Activated CD8-positive, alpha-beta memory T cell treated with anti-CD3 and anti-CD28 coated beads, Interleukin-2, amount 50 U/mL, for 24 hours (primary cell): Measurements from ENCODE around the gene FSHB.
"Not testable (repeated sequence)": the region's sequence is repeated elsewhere in the genome, so short reads cannot be mapped to it uniquely, and the experiment has no call there.

ENCODE experiments used
- DNase-seq: peaks from one replicate; pipeline ENCODE4 v3.0.0-alpha.2; 2020; ENCODE audit errors: extremely low read depth

The FSHB gene

DNA sequence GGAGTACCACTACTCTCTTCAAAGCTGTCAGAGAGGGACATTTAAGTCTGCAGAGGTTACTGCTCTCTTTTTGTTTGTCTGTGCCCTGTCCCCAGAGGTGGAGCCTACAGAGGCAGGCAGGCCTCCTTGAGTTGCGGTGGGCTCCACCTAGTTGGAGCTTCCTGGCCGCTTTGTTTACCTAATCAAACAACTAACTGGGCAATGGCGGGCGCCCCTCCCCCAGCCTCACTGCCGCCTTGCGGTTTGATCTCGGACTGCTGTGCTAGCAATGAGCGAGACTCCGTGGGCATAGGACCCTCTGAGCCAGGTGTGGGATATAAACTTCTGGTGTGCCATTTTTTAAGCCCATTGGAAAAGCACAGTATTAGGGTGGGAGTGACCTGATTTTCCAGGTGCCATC is 37.8 kb downstream of the FSHB start:
- DNase-seq: not testable (repeated sequence)

DNA sequence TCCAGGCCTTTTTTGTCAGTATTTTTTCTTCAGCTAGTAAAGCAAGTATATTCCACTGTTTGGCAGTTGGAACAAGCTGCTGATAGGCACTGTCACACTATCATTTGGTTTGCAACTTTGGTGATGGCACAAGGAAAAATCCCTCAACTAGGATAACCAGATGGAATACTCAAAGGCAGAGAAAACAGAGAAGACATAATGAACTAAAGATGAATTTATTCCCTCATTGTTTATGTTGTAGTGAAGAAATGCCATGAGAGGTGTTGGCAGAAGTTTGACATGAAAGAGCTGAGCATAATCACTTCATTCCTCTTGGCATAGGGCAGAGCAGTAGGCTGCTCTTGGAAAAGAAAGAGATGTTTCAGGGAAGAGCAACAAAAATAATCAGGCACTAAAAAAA is 39.9 kb downstream of the FSHB start:
- DNase-seq: no peak

GRCh38 chr11:30277176-30277575 is 46.4 kb downstream of the FSHB start:
- no peak for DNase-seq

DNA sequence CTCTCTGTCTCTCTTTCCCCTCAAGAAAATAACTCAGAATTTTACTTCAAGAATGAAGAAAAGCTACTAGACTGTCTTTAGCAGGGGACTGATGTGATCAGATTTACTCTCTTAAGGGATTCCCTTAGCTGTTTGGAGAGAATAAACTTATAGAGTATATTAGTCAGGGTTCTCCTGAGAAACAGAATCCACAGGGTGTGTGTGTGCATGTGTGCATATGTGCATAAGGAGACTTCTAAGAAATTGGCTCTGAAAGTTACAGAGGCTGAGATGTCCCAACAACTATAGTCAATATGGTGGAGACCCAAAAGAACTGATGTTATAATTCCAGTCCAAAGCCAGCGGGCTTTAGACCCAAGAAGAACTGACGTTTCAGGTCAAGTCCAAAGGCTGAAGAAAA is 49.0 kb downstream of the FSHB start:
- no peak for DNase-seq

DNA sequence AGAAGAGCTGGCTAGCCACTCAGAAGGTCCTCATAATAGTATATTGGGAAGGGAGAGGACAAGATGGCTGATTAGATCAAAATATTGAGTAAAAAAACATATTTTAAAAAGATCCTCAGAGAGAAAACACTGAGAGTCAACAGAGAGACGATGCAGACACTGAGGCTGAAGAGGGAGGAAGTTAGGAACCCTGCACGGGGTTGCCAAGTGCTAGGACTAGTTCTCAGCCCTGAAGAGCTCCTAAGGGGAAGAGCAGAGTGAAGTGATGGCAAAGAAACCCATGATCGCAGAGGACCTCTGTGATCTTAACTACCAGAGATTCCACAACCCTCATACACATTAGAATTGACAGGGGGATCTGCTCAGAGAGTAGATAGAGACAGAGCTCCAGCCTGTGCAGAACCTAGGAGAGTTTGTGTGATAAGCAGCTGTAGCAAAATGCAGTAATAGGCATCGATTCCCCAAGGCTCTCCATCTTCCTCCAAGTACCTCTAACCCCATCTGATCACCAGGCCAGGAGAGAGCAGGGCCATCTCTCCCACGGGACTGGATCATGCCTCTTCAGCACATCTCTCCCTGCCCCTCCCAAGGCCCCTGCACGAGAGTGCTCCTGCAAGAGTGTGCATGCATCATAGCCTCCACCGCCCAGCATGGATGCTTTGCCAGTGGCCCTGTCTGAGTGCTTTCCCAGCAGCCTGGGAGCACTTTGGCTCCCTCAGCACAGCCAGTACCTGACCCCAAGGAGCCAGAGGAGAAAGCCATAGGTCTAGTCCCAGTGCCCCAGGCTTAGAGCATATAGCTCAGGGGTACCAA is 50.9 kb downstream of the FSHB start:
- DNase-seq: no peak

DNA sequence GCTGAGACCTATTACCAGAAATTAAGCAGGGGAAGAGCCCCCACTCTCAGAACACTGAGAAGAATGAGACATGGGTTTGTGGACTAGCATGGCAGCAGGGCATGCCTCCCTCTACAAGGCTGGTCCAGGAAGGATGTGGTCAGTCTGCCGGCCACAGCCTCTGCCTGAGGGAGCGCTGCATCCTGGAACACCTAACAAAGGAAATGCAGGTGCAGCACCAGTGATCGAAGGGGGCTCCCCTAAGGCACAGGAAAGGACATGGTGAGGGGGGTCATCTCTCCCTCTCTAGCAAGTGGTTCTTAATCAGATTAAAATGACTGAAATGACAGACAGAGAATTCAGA is 51.4 kb downstream of the FSHB start:
- DNase-seq: no peak
